Ovary (tissue), 3 donors: Measurements from ENCODE around the gene TIMM17B.

Experiments
- EP300 ChIP-seq: sonication (generic); formaldehyde crosslinking; IDR thresholded peaks from one replicate; pipeline ENCODE4 v1.6.1; 2017; ENCODE audit warnings: antibody characterized with exemption
- TF ChIP-seq, protein P1 (sequence below), 3 donors: fragments of 450-650 bp in 2 of 3; fragments of 200-600 bp in 1 of 3; IDR thresholded peaks; one replicate each; pipeline versions ENCODE4 v1.5.1 to v1.8.0; 2016 to 2022; ENCODE audit warnings: antibody characterized with exemption in 3 of 3, mild to moderate bottlenecking in 1 of 3
- donor health status: DM: no; HTN: no; CAD: no.

DNA sequence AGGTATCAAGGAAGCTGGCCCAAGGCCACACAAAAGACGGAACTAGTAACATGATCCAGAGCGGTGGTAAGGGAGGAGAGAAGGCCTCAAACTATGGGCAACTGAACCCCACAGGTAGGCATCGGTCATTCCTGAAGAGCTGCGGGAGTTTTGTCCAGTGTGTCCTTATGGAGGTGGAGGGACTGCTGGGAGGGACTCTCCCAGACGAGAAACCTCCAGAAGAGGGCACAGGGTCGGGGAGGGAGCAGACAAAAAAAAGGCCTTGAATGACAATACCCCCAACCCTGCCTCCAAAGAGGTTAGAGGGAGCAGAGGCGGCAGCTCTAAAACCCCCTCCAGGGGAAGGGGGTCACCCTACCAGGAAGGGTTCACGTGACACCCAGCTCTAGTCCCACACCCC, 6.6 kb upstream of the TIMM17B start:
- TF ChIP-seq, protein P1, sequence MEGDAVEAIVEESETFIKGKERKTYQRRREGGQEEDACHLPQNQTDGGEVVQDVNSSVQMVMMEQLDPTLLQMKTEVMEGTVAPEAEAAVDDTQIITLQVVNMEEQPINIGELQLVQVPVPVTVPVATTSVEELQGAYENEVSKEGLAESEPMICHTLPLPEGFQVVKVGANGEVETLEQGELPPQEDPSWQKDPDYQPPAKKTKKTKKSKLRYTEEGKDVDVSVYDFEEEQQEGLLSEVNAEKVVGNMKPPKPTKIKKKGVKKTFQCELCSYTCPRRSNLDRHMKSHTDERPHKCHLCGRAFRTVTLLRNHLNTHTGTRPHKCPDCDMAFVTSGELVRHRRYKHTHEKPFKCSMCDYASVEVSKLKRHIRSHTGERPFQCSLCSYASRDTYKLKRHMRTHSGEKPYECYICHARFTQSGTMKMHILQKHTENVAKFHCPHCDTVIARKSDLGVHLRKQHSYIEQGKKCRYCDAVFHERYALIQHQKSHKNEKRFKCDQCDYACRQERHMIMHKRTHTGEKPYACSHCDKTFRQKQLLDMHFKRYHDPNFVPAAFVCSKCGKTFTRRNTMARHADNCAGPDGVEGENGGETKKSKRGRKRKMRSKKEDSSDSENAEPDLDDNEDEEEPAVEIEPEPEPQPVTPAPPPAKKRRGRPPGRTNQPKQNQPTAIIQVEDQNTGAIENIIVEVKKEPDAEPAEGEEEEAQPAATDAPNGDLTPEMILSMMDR (IDR thresholded peaks at IDR 0.05) = no peak
- TF ChIP-seq EP300 = no peak
